Sigmoid colon (tissue), 4 donors: Measurements from ENCODE around the gene IMMP2L.

Experiments used
- CTCF ChIP-seq, 4 experiments: fragments of 450-650 bp in 3 of 4; fragments of 200-600 bp in 1 of 4; IDR thresholded peaks; one replicate each; pipeline ENCODE4 v1.5.1; 2016 to 2019; ENCODE audit warnings: antibody characterized with exemption in 4 of 4, mild to moderate bottlenecking in 3 of 4, moderate library complexity in 2 of 4
- EP300 ChIP-seq, 4 donors: sonication (generic); formaldehyde crosslinking; IDR thresholded peaks; one replicate each; pipeline ENCODE4 v1.6.1; 2017; ENCODE audit warnings: antibody characterized with exemption in 4 of 4
- POLR2A ChIP-seq, 2 donors: fragments of 450-650 bp; IDR thresholded peaks; one replicate each; pipeline ENCODE4 v1.6.1; 2016; ENCODE audit warnings: antibody characterized with exemption in 2 of 2, mild to moderate bottlenecking in 2 of 2, moderate library complexity in 2 of 2

GRCh38 chr7:110941385-110941784, 620.9 kb downstream of the IMMP2L start:
- TF ChIP-seq CTCF (IDR thresholded peaks at IDR 0.05) (no peak), POLR2A (IDR thresholded peaks at IDR 0.05) (no peak), EP300 (IDR thresholded peaks at IDR 0.05) (no peak)
